Activated CD8-positive, alpha-beta memory T cell treated with anti-CD3 and anti-CD28 coated beads for 36 hours (primary cell): ENCODE data around the gene SPDYE4. TPM values are rescaled to one million over a fixed set of nuclear protein-coding genes. Genes with fewer than 3 reads are reported as not detected.

Experiments used
- CTCF ChIA-PET: fragments of 350-600 bp; sonication (Branson Sonifier 250); formaldehyde crosslinking; loops from one replicate; lab custom pipeline; 2021; ENCODE audit warnings: antibody characterized with exemption; lab: Charles Lee
- POLR2A ChIA-PET: fragments of 350-600 bp; sonication (Branson Sonifier 250); formaldehyde crosslinking; loops from one replicate; lab custom pipeline; 2021; ENCODE audit warnings: antibody characterized with exemption; lab: Charles Lee
- total RNA-seq, 2 experiments: library from RNA; stranded (reverse); gene quantifications; one replicate each; pipeline ENCODE4 v1.2.3, GENCODE V29; 2021

The SPDYE4 gene
- total RNA-seq, 2 experiments from 2014 or later, result not detected

- POLR2A ChIA-PET, result no interaction called here
- CTCF ChIA-PET, result no interaction called here
Observed at GRCh38 chr17:8726941-8727555, 31.3 kb downstream of the SPDYE4 start.

GRCh38 chr17:8725881-8726876 is 32.2 kb downstream of the SPDYE4 start:
- CTCF ChIA-PET, result interaction anchor here (0.6 kb wide), 1 partner anchor 344 kb away, joined by 3 read pairs; no protein-coding TSS in a partner anchor
- POLR2A ChIA-PET, result no interaction called here

DNA sequence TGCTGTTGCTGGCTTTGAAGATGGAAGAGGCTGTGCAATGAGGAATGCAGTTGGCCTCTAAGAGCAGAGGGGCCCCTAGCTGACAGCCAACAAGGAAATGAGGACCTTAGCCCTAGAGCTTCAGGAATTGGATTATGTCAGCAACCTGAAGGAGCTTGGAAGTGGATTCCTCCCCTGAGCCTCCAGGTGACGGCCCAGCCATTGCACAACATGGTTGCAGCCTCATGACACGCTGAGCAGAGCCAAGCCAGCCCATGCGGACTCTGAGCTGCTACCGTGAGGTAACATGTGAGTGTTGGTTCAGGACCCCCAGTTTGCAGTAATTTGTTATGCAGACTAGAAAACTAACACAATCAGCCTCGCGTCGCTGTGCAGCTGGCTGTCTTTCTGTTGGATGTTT is 33.9 kb downstream of the SPDYE4 start:
- POLR2A ChIA-PET, result no interaction called here

DNA sequence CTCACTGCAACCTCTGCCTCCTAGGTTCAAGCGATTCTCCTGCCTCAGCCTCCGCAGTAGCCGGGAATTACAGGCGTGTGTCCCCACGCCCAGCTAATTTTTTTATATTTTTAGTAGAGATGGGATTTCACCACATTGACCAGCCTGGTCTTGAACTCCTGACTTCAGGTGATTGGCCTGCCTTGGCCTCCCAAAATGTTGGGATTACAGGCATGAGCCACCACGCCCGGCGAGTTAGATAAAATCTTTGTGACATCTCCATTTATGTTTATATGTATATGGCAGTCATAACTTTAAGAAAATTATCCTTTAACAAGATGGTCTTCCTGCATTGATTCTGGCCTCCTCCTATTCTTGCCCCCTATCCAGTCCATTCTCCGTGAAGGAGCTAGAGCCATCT is 37.8 kb downstream of the SPDYE4 start:
- POLR2A ChIA-PET, result no interaction called here
- CTCF ChIA-PET, result no interaction called here

More for the DNA sequence above, 33.9 kb downstream of the SPDYE4 start:
- CTCF ChIA-PET, result no interaction called here

DNA sequence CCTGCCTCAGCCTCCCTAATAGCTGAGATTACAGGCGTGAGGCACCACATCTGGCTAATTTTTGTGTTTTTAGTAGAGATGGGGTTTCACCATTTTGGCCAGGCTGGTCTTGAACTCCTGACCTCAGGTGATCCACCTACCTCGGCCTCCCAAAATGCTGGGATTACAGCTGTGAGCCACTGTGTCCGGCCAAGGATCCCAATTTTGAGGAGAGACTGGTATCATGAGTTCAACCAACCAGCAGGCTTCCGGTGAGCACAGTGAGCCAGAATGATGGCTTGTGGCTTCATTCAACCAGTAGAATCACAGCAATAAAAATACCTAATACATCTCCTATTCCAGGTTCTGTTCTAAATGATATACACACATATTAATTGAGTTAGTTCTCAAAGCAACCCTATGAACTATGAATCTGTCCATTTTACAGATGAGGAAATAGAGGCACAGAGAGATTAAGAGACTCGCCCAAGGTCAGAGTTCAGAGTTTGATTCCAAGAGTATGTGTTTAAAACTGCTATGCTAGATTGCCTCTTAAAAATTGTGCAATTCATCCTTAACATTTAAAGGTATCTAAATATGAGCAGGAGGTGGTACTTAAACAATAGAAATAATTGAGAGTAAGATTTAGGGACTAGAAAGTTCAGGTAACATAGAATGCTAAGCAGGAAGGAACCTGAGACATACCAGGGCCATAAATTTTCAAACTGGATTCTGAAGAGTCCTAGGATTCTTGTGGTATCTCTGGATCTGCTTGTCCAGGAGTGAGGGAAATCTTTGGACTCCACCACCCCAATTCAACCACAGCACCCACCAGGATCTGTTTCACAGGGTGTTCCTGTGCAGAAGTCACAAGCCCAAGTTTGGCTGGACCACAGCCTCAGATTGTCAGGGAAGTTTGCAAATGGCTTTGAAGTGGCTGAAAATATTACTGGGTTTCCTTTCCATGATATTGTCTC is 38.8 kb downstream of the SPDYE4 start:
- ChIA-PET POLR2A (no interaction called here), CTCF (no interaction called here)

DNA sequence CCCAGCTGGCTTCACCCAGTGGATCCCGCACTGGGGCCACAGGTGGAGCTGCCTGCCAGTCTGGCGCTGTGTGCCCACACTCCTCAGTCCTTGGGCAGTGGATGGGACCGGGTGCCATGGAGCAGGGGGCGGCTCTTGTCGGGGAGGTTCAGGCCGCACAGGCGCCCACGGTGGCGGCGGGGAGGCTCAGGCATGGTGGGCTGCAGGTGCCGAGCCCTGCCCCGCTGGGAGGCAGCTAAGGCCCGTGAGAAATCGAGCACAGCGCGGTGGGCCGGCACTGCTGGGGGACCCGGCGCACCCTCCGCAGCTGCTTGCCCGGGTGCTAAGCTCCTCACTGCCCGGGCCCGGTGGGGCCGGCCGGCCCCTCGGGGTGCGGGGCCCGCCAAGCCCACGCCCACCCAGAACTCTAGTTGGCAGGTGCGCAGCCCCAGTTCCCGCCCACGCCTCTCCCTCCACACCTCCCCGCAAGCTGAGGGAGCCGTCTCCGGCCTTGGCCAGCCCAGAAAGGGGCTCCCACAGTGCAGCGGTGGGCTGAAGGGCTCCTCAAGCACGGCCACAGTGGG is 40.3 kb downstream of the SPDYE4 start:
- CTCF ChIA-PET, result no interaction called here
- POLR2A ChIA-PET, result no interaction called here

DNA sequence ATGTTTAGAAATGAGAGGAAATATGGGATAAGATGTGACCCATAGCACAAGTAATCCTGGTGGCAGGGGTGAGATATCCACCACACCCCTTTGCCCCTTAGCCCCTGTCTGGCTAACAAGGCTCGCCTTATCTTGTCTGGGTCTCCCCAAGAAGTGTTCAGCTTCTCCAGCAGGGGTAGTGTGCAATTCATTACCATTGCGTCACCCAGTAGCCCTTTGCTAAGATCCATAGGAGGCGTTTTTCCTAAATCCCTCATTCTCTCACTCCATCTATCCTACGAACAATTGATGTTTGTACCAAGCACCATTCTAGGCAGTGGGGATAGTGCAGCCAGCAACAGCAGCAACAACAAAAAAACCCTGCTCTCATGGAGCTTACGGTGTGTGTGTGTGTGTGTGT is 44.5 kb downstream of the SPDYE4 start:
- CTCF ChIA-PET, result interaction anchor here (0.6 kb wide), 1 partner anchor 135 kb away, joined by 4 read pairs; no protein-coding TSS in a partner anchor

DNA sequence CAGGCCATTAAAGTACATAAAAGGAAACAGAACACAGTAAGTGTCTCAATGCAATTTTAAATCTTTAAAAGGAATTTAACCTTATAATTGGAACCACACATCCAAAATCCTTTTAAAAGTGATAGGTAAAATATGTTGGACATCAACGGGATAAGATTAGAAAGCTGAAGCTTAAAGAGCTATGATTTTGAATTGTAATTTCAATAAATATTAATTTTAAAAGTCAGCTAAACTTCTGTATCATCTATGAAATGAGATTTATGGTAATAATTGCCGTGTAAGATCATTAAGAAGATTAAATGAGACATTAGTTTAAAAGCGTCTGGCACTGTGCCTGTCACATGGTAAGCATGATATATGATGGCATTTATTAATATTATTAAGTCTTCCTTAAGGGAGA is 45.0 kb downstream of the SPDYE4 start:
- ChIA-PET CTCF (interaction anchor here (0.6 kb wide), 1 partner anchor 136 kb away, joined by 4 read pairs; no protein-coding TSS in a partner anchor), POLR2A (no interaction called here)

More for the DNA sequence above, 44.5 kb downstream of the SPDYE4 start:
- POLR2A ChIA-PET, result no interaction called here

- ChIA-PET POLR2A (no interaction called here), CTCF (no interaction called here)
Observed at GRCh38 chr17:8712698-8713097, 45.6 kb downstream of the SPDYE4 start.

DNA sequence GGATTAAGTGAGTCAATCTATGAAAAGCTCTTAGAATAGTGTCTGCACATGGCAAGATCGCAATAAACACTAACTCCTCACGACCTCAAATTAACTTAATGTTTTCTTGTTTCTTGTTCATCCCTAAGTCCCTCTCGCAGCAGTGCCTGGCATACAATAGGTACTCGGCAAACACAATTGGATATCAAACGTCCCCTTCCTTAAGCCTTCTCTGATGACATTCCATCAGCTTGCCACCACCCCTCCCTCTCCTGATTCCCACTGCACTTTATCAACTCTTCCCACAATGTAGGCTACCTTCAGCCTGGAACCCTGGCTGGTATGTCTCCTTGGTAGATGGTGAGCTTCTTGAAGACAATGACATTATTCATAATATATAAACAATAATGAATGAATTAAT is 47.1 kb downstream of the SPDYE4 start:
- ChIA-PET CTCF (interaction anchor here (1.0 kb wide), 1 partner anchor 64 kb away, joined by 3 read pairs; no protein-coding TSS in a partner anchor), POLR2A (no interaction called here)

- ChIA-PET POLR2A (no interaction called here), CTCF (interaction anchor here (1.0 kb wide), 1 partner anchor 63 kb away, joined by 3 read pairs; no protein-coding TSS in a partner anchor)
Observed at GRCh38 chr17:8710813-8711212, 47.5 kb downstream of the SPDYE4 start.

DNA sequence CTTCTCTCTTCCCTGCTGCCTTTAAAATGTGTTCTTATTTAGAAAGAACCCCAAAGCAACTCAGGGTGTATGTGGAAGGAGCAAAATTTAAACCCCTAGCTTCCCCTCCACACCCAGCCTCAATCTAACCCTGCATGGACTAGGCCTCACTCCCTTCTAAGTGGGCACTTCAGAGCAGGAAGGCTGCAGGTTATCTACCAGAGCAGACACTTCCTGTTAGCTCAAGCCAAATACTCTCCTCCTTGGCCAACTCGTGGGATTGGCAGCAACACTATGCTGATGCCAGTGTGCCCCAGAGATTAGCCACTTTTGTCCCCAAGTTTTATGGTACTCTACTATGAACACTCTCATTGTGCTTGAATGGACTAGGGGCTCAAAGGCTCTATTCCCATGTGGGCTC is 49.3 kb downstream of the SPDYE4 start:
- ChIA-PET CTCF (no interaction called here), POLR2A (no interaction called here)

DNA sequence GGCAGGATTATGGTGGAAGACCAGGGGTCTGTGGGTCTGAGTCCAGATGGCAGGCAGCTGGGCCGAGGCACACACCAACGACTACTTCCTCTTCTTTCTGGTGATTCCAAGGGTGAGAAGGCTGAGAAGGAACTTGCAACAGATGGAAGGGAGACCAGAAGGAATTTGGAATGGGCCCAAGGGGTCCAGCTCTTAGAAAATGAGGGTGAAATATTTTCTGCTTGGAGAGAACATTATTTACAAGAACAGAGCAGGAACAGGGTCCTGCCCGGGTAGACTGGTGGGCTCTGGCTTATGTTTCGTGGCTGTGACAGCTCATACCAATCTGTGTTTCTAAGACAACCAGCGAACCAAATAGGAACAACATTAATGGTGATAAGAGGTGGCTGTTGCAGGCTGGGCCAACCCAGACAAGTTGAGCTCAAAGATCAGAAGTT is 50.3 kb downstream of the SPDYE4 start:
- ChIA-PET POLR2A (no interaction called here), CTCF (interaction anchor here (0.6 to 0.7 kb wide), 2 partner anchors 51 to 126 kb away, joined by 3 read pairs; no protein-coding TSS in a partner anchor)

DNA sequence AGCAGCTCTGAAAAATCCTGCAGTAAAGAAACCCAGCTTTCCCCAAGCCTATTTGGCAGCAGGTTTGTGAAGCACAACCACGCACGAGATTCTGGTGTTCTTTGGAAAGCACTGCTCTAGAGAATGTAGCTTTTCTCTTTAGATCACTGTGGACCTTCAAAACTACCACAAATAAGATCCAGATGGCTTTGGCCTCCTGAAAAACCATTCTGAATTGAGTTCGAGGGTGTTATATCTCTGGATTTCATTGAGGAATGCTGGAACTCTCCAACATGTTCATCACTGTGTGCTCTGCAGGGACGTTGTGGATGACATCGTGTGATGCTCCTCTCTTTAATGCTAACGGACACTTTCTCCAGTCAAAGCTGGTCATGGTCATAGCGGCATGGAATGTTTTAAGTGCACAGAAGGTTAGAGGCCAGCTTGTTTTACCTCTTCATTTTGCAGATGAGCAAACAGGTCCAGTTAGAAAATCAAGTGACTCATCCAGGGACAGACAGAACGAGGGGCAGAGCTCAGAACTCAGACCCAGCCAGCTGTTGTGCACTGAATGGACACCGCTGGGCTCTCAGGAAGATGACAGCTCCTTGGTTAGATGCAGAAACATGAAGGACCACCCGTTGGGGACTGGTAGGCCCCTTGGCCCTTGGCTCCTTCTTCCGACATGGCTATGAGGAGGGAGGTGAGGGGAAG is 50.9 kb downstream of the SPDYE4 start:
- ChIA-PET CTCF (interaction anchor here (0.6 to 0.7 kb wide), 2 partner anchors 51 to 126 kb away, joined by 3 read pairs; no protein-coding TSS in a partner anchor), POLR2A (no interaction called here)

DNA sequence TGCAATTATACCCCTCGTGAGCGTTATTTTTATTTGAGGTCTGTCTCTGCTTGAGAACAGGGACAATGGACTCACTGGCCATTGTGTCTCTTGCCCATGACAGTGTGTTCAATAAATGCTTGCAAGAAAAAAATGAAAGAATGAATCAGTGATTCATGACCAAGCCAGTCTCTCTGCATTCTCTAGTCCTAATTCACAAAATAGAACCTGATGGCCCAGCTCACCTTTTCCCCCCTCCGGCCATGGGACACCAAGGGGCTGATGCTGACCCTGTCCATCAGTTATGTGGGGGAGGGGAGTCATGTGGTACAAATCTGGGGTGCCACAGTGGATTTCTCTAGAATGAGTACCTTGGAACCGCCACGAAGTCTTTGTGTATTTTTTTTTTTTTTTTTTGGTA is 51.9 kb downstream of the SPDYE4 start:
- CTCF ChIA-PET, result no interaction called here
- POLR2A ChIA-PET, result no interaction called here

DNA sequence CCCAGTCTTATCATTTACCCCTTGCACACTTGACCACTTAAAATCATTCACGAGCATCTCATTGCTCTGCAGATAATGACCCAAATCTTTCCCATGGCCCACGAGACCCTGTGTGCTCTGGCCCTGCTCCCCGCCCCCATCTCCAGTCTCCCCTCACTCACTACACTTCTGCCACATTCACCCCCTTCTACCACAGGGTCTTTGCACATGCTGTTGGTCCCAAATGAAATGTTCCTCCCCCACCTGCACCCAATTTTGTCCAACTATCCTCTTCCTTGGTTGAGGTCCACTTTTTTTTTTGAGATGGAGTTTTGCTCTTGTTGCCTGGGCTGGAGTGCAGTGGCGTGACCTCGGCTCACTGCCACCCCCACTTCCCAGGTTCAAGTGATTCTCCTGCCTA is 52.9 kb downstream of the SPDYE4 start:
- CTCF ChIA-PET, result no interaction called here
- POLR2A ChIA-PET, result no interaction called here

DNA sequence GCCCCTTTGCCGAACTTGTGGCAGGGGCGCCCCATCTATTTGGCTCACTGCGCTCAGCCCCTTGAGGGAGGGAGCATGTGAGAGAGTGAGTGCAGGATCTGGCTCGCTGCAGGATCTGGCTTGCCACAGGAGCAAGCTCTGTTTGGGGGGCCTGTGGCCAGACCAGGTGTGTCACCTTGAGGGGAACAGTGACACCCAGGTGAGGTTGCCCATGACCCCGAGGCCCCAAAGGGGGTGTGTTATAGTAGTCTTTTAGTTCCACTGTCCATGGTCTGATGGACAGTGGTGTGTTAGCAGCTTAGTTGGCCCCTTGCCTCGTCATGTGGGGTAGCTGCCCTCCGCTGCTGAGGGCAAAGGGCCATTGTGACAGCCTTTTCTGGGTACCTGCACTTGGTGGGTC is 55.3 kb downstream of the SPDYE4 start:
- POLR2A ChIA-PET, result no interaction called here
- CTCF ChIA-PET, result no interaction called here

GRCh38 chr17:8701754-8702153 is 56.6 kb downstream of the SPDYE4 start:
- CTCF ChIA-PET, result no interaction called here
- POLR2A ChIA-PET, result no interaction called here
